PC-9 (cell line): ENCODE results near the gene POU6F2.

Experiments used
- EZH2 ChIP-seq: fragments of 200-600 bp; sonication (generic); IDR thresholded peaks from 2 replicates; pipeline ENCODE4 v1.8.0; 2017; ENCODE audit warnings: antibody characterized with exemption, low read depth
- TF ChIP-seq, protein P1 (sequence below): fragments of 200-600 bp; sonication (generic); conservative IDR thresholded peaks from 2 replicates; pipeline ENCODE4 v1.6.1; 2017; ENCODE audit warnings: mixed run types, antibody characterized with exemption, mild to moderate bottlenecking, moderate library complexity

- TF ChIP-seq, protein P1, sequence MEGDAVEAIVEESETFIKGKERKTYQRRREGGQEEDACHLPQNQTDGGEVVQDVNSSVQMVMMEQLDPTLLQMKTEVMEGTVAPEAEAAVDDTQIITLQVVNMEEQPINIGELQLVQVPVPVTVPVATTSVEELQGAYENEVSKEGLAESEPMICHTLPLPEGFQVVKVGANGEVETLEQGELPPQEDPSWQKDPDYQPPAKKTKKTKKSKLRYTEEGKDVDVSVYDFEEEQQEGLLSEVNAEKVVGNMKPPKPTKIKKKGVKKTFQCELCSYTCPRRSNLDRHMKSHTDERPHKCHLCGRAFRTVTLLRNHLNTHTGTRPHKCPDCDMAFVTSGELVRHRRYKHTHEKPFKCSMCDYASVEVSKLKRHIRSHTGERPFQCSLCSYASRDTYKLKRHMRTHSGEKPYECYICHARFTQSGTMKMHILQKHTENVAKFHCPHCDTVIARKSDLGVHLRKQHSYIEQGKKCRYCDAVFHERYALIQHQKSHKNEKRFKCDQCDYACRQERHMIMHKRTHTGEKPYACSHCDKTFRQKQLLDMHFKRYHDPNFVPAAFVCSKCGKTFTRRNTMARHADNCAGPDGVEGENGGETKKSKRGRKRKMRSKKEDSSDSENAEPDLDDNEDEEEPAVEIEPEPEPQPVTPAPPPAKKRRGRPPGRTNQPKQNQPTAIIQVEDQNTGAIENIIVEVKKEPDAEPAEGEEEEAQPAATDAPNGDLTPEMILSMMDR: no peak
- TF ChIP-seq EZH2: no peak
Measured at GRCh38 chr7:39332142-39332541, 354.4 kb downstream of the POU6F2 start.
